Endodermal cell (in vitro differentiated cells): ENCODE data around the gene PLEKHG3. TPM values are rescaled to one million over a fixed set of nuclear protein-coding genes. Genes with fewer than 3 reads are reported as not detected.

Experiments used
- DNase-seq: peaks from one replicate; pipeline ENCODE4 v3.0.0-alpha.2; 2017
- H3K27ac ChIP-seq: 2 replicates; pipeline ENCODE4 v1.5.1; 2013; ENCODE audit warnings: mild to moderate bottlenecking, low read depth, low read length, moderate library complexity
- H3K27me3 ChIP-seq: 2 replicates; pipeline ENCODE4 v1.6.1; 2013; ENCODE audit warnings: mild to moderate bottlenecking, low read length, moderate library complexity; ENCODE audit not compliant: insufficient read depth, control insufficient read depth, poor library complexity, severe bottlenecking
- H3K36me3 ChIP-seq: 2 replicates; pipeline ENCODE4 v1.7.0; 2013; ENCODE audit warnings: mild to moderate bottlenecking, low read length, moderate library complexity; ENCODE audit not compliant: control insufficient read depth, insufficient read depth
- H3K4me1 ChIP-seq: one replicate; pipeline ENCODE4 v1.7.0; 2013; ENCODE audit warnings: low read length; ENCODE audit not compliant: control insufficient read depth, insufficient read depth
- H3K4me3 ChIP-seq: 2 replicates; pipeline ENCODE4 v1.5.1; 2013; ENCODE audit warnings: mild to moderate bottlenecking, low read length, moderate library complexity
- H3K9ac ChIP-seq: 2 replicates; pipeline ENCODE4 v1.6.1; 2013; ENCODE audit warnings: mild to moderate bottlenecking, low read length, moderate library complexity; ENCODE audit not compliant: poor library complexity, severe bottlenecking; ENCODE audit errors: extremely low read depth
- H3K9me3 ChIP-seq: 2 replicates; pipeline ENCODE4 v1.6.1; 2013; ENCODE audit warnings: mild to moderate bottlenecking, low read length, moderate library complexity; ENCODE audit not compliant: control insufficient read depth
- H3K27ac Mint-ChIP-seq: 2 replicates; pipeline ENCODE4 v1.8.0; 2020; ENCODE audit warnings: mixed read lengths
- H3K27me3 Mint-ChIP-seq: 2 replicates; pipeline ENCODE4 v1.8.0; 2021; ENCODE audit warnings: mild to moderate bottlenecking, mixed read lengths; ENCODE audit not compliant: insufficient read depth
- H3K36me3 Mint-ChIP-seq: 2 replicates; pipeline ENCODE4 v1.8.0; 2020; ENCODE audit warnings: low read depth, mixed read lengths
- H3K4me1 Mint-ChIP-seq: 2 replicates; pipeline ENCODE4 v1.8.0; 2020; ENCODE audit warnings: mixed read lengths
- H3K4me3 Mint-ChIP-seq: 2 replicates; pipeline ENCODE4 v1.8.0; 2020; ENCODE audit warnings: mild to moderate bottlenecking, moderate library complexity, mixed read lengths
- H3K9me3 Mint-ChIP-seq: 2 replicates; pipeline ENCODE4 v1.8.0; 2020; ENCODE audit warnings: mild to moderate bottlenecking, mixed read lengths
- WGBS, 2 experiments: methylation state at CpG; one replicate each; pipeline versions ENCODE4 v1.1.5 to v1.1.7; 2013; ENCODE audit warnings: missing lambda C conversion rate in 2 of 2, mixed read lengths in 1 of 2; ENCODE audit not compliant: insufficient coverage in 1 of 2, insufficient read length in 1 of 2; 5-methylcytosine and 5-hydroxymethylcytosine counted together
- total RNA-seq, 2 donors: library from RNA; stranded (reverse); fragmentation: NEBNext Ultra II Directional in 1 of 2; extraction: Animal tissue kit (Norgen Biotek cat#: 25700) in 1 of 2; gene quantifications; 2 replicates in 1 of 2; 3 replicates in 1 of 2; pipeline ENCODE4 v1.2.1, GENCODE V29; 2021
- TF ChIP-seq, protein P1 (sequence below): fragments of 200-600 bp; sonication (generic); conservative IDR thresholded peaks from 2 replicates; pipeline ENCODE4 v1.5.0; 2021; ENCODE audit warnings: antibody characterized with exemption, mild to moderate bottlenecking

Gene PLEKHG3
- total RNA-seq, 2 donors from 2014 or later = 31.7 to 52.6 TPM

DNA sequence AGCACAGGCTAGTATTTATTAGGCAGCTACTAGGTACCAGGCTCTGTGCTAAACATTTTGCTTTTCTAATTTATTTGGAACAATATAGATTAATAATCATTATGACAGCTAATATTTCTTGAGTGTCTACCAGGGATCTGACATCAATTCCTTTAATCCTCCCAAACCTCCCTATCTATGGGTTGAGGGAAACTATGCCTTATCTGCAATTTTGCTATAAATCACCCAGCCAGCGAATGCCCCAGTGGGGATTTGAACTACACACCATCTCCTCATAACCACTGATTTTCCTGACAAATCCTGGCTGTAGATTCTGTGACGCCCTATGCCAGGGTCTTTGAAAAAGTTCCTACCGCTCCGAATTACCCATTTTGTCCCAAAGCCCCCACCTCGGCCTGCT is 21.4 kb upstream of the PLEKHG3 start:
- no peaks in the 10 kb centered on the region for H3K36me3 ChIP-seq
- H3K27ac ChIP-seq = no peak overlapping the region
- Mint-ChIP-seq H3K36me3 (no peaks in the 10 kb centered on the region), H3K27ac (no peak overlapping the region), H3K4me1 (peaks cover 10% of the 10 kb centered on the region), H3K27me3 (peaks cover 58% of the 10 kb centered on the region), H3K9me3 (no peaks in the 10 kb centered on the region), H3K4me3 (no peak overlapping the region)
- H3K9ac ChIP-seq = no peak overlapping the region
- TF ChIP-seq, protein P1, sequence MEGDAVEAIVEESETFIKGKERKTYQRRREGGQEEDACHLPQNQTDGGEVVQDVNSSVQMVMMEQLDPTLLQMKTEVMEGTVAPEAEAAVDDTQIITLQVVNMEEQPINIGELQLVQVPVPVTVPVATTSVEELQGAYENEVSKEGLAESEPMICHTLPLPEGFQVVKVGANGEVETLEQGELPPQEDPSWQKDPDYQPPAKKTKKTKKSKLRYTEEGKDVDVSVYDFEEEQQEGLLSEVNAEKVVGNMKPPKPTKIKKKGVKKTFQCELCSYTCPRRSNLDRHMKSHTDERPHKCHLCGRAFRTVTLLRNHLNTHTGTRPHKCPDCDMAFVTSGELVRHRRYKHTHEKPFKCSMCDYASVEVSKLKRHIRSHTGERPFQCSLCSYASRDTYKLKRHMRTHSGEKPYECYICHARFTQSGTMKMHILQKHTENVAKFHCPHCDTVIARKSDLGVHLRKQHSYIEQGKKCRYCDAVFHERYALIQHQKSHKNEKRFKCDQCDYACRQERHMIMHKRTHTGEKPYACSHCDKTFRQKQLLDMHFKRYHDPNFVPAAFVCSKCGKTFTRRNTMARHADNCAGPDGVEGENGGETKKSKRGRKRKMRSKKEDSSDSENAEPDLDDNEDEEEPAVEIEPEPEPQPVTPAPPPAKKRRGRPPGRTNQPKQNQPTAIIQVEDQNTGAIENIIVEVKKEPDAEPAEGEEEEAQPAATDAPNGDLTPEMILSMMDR = no peak
- no peaks in the 10 kb centered on the region for H3K4me1 ChIP-seq
- WGBS, 2 experiments = 95 to 96% methylated on average over 5 of the region's 5 CpGs
- peaks cover 28% of the 10 kb centered on the region for H3K27me3 ChIP-seq
- H3K4me3 ChIP-seq = no peak overlapping the region
- H3K9me3 ChIP-seq = no peaks in the 10 kb centered on the region
- DNase-seq = no peak

DNA sequence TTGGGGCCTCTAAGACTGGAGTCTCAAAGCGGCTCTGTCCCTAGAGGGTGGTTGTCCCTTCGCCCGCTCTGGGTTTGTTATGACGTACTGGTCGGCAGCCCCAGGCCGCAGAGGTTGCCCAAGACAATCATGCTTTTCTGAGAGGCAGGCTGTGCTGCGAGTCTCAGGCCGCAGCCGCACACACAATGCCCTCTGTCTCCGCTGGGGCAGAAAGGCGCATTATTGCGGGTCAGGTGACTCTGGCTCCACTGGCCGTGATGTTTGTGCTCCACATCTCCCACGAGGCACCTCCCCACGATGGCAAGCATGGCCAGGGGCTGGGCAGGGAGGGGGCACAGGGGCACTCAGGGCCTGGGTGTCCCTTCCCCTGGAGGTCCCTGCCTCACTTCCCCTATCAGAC is 21.0 kb upstream of the PLEKHG3 start:
- TF ChIP-seq, protein P1 = no peak
- DNase-seq = no peak
- peak overlapping the region; percentile 16 for H3K27ac ChIP-seq
- H3K9ac ChIP-seq = no peak overlapping the region
- Mint-ChIP-seq H3K4me1 (peaks cover 12% of the 10 kb centered on the region), H3K4me3 (no peak overlapping the region), H3K9me3 (no peaks in the 10 kb centered on the region), H3K27ac (no peak overlapping the region), H3K27me3 (peaks cover 63% of the 10 kb centered on the region), H3K36me3 (no peaks in the 10 kb centered on the region)
- WGBS, 2 experiments = 87 to 95% methylated on average over 11 to 15 of the region's 15 CpGs
- H3K9me3 ChIP-seq = no peaks in the 10 kb centered on the region
- no peaks in the 10 kb centered on the region for H3K4me1 ChIP-seq
- no peaks in the 10 kb centered on the region for H3K36me3 ChIP-seq
- no peak overlapping the region for H3K4me3 ChIP-seq
- H3K27me3 ChIP-seq = peaks cover 32% of the 10 kb centered on the region

DNA sequence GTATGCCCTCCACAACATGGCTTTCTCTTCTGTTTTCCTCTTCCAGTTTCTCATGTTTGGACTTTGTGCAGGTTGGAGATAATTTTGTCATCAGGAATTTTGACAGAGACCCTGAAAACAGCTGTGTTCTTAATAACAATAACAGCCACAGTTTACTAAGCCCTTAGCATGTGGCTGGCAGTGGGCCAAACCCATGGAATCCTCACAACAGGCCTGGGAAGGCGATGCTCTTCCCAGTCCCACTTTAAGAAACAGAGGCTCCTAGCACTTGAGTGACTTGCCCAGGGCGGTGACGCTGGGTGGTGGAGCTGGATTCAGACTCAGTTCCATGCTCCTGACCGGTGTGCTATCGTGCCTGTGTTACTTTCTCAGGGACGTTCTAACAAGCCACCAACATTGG is 20.1 kb upstream of the PLEKHG3 start:
- Mint-ChIP-seq H3K27me3 (peaks cover 64% of the 10 kb centered on the region), H3K4me3 (no peak overlapping the region), H3K9me3 (no peaks in the 10 kb centered on the region), H3K4me1 (peaks cover 20% of the 10 kb centered on the region), H3K27ac (no peak overlapping the region), H3K36me3 (no peaks in the 10 kb centered on the region)
- Histone ChIP-seq H3K4me3 (no peak overlapping the region), H3K27me3 (peaks cover 38% of the 10 kb centered on the region), H3K36me3 (no peaks in the 10 kb centered on the region), H3K27ac (no peak overlapping the region), H3K4me1 (peaks cover 5% of the 10 kb centered on the region), H3K9me3 (no peaks in the 10 kb centered on the region), H3K9ac (no peak overlapping the region)
- TF ChIP-seq, protein P1 = no peak
- no peak for DNase-seq
- WGBS, 2 experiments = 84 to 85% methylated on average over 6 of the region's 6 CpGs
